ENCODE data around the gene EMILIN2.

GRCh38 chr18:2905854-2906703 lies 59.3 kb downstream of the EMILIN2 start:
- no peak for TF ChIP-seq CTCF (IDR thresholded peaks at IDR 0.05)
- TF ChIP-seq POLR2A (IDR thresholded peaks at IDR 0.05): peak in 1 of 2 donors; percentile 88

Measured in thyroid gland (tissue), 4 donors.